ENCODE measurements around the gene SMPD3. TPM values are rescaled to one million over a fixed set of nuclear protein-coding genes. Genes with fewer than 3 reads are reported as not detected.

SMPD3 gene
- total and polyA plus RNA-seq, 7 donors, result 0.49 to 29.7 (median 2.8) TPM

DNA sequence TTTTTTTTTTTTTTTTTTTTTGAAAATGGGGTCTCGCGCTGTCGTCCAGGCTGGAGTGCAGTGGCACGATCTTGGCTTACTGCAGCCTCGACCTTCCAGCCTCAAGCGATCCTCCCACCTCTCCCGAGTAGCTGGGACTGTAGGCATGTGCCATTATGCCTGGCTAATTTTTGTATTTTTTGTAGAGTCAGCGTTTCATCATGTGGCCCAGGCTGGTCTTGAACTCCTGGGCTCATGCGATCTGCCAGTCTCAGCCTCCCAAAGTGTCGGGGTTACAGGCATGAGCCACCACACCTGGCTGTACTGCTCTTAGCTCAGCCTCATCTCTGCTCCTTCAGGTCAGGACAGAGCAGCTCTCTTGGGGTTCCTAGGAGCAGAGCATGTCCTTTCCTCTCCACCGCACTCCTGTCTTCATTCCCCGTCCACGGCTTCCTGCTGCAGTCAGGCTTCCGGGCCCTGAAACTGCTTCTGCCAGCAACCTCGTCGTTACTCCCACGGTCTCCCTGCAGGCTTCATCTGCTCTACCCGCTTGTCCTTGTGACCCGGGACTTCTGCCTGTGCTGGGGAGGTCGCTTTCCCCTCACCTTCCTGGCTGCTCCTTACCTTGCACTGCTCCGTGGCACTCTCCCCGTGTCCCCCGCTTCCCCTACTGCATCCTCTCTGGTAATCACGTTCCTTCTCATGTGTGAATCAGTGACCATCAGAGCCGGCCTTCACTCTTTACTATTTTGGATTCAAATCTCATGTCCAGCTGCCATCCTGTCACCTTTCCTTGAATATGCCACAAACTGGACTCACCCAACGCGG is 99.5 kb downstream of the SMPD3 start:
- no peak for DNase-seq
- H3K9me3 ChIP-seq, result no peaks in the 10 kb centered on the region
- H3K36me3 ChIP-seq, result peaks cover 25 to 95% (median 51%) of the 10 kb centered on the region in 4 donors
- TF ChIP-seq EP300 (IDR thresholded peaks at IDR 0.05) (no peak), POLR2A (IDR thresholded peaks at IDR 0.05) (no peak), POLR2AphosphoS5 (IDR thresholded peaks at IDR 0.05) (no peak)
- TF ChIP-seq, protein P1, sequence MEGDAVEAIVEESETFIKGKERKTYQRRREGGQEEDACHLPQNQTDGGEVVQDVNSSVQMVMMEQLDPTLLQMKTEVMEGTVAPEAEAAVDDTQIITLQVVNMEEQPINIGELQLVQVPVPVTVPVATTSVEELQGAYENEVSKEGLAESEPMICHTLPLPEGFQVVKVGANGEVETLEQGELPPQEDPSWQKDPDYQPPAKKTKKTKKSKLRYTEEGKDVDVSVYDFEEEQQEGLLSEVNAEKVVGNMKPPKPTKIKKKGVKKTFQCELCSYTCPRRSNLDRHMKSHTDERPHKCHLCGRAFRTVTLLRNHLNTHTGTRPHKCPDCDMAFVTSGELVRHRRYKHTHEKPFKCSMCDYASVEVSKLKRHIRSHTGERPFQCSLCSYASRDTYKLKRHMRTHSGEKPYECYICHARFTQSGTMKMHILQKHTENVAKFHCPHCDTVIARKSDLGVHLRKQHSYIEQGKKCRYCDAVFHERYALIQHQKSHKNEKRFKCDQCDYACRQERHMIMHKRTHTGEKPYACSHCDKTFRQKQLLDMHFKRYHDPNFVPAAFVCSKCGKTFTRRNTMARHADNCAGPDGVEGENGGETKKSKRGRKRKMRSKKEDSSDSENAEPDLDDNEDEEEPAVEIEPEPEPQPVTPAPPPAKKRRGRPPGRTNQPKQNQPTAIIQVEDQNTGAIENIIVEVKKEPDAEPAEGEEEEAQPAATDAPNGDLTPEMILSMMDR (IDR thresholded peaks at IDR 0.05), result no peak
- intact Hi-C loops (cut with DNase I), result no loop called here
- no peak overlapping the region for H3K27ac ChIP-seq
- H3K27me3 ChIP-seq, result no peaks in the 10 kb centered on the region
- H3K4me3 ChIP-seq, result no peak overlapping the region
- no peaks in the 10 kb centered on the region for H3K4me1 ChIP-seq
- WGBS, 2 donors, result 95 to 96% methylated on average over 27 of the region's 27 CpGs

DNA sequence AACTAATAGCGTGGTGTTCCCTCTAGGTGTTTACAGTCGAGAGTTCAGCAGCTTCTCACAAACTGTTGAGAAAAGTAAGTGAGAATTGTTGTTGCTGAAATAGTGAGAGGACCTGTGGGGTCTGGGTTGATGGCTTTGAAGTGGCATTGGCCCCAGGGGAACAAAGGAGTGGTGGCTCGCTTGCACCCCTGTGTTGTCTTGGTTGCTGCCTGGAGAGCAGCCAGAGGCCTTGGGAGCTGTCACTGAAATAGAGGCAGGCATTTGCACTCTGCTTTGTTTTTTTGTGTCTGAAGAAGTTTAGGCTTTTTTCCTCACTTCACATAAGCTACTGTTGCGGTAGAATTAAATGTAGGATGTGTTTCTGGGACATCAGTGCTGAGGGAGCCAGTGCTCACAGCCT is 100.7 kb downstream of the SMPD3 start:
- Histone ChIP-seq H3K27me3 (no peaks in the 10 kb centered on the region), H3K27ac (no peak overlapping the region), H3K36me3 (peaks cover 25 to 95% (median 44%) of the 10 kb centered on the region in 4 donors), H3K4me1 (no peaks in the 10 kb centered on the region), H3K4me3 (no peak overlapping the region), H3K9me3 (no peaks in the 10 kb centered on the region)
- 80 to 91% methylated on average over 4 of the region's 4 CpGs for WGBS, 2 donors
- intact Hi-C loops (cut with DNase I), result no loop called here
- TF ChIP-seq EP300 (IDR thresholded peaks at IDR 0.05) (no peak), POLR2AphosphoS5 (IDR thresholded peaks at IDR 0.05) (no peak), POLR2A (IDR thresholded peaks at IDR 0.05) (no peak)
- TF ChIP-seq, protein P1 (IDR thresholded peaks at IDR 0.05), result no peak
- no peak for DNase-seq

DNA sequence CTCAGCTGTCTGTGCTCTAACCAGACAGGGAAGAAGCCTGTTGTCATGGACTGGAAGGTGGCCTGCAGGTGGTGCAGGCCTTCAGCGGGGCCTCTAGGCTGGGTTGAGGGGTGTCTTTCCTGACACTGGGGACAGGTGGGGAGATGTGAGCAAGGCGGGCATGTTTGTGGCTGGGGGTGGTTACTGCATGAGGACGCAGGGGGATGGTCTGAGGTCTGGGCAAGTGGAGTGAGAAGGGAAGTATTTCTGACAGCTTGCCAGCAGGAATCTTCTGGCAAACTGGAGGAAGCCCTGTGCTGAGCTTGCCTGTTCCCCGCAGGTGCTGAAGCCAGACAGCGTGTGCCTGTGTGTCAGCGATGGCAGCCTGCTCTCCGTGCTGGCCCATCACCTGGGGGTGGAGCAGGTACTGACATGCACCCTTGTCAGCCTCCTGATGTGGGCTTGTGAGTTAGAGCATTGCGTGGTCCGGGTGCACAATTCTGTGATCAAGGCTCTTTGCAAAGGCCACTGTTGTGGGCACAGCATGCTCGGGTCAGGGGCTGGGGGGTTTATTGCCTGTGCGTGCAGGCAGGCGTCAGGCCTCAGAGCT is 101.3 kb downstream of the SMPD3 start:
- no peaks in the 10 kb centered on the region for H3K9me3 ChIP-seq
- 82 to 94% methylated on average over 12 of the region's 12 CpGs for WGBS, 2 donors
- no peak for DNase-seq
- H3K27me3 ChIP-seq, result no peaks in the 10 kb centered on the region
- no peaks in the 10 kb centered on the region for H3K4me1 ChIP-seq
- peaks cover 21 to 95% (median 43%) of the 10 kb centered on the region in 4 donors for H3K36me3 ChIP-seq
- no peak overlapping the region for H3K27ac ChIP-seq
- intact Hi-C loops (cut with DNase I), result no loop called here
- TF ChIP-seq POLR2AphosphoS5 (IDR thresholded peaks at IDR 0.05), result no peak
- TF ChIP-seq EP300 (IDR thresholded peaks at IDR 0.05), result no peak
- no peak for TF ChIP-seq POLR2A (IDR thresholded peaks at IDR 0.05)
- TF ChIP-seq, protein P1 (IDR thresholded peaks at IDR 0.05), result no peak
- no peak overlapping the region for H3K4me3 ChIP-seq

DNA sequence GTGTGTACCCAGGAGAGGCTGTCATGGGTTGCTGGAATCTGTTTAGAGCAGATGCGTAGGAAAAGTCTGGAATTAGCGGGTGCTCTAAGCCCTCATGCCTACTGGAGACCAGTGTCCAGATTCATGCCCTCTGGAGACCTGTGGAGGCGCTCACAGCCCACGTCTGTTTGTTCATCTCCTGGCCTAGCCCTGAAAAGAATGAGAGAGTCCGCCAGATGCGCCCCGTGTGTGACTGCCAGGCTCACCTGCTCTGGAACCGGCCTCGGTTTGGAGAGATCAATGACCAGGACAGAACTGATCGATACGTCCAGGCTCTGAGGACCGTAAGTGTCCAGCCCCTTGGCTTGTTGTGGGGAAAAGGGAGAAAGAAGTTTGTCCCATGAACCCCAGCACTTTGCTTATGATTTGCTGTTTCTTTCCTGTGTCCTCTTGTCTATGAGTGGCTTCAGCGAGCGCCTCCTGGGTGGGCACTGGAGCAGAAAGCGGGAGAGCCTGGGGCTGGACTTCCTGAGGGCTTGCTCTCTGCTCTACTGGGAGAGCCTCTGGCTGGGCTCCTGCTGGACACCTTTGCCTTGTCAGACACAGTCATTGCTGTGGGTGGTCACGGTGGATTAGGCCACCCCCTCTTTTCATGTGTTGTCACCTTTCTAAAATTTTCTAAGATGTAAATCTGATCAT is 102.2 kb downstream of the SMPD3 start:
- Histone ChIP-seq H3K27me3 (no peaks in the 10 kb centered on the region), H3K9me3 (no peaks in the 10 kb centered on the region), H3K4me3 (no peak overlapping the region), H3K36me3 (peaks cover 18 to 95% (median 43%) of the 10 kb centered on the region in 4 donors), H3K4me1 (no peaks in the 10 kb centered on the region), H3K27ac (no peak overlapping the region)
- intact Hi-C loops (cut with DNase I), result no loop called here
- DNase-seq, result no peak
- TF ChIP-seq POLR2A (IDR thresholded peaks at IDR 0.05) (no peak), POLR2AphosphoS5 (IDR thresholded peaks at IDR 0.05) (no peak), EP300 (IDR thresholded peaks at IDR 0.05) (no peak)
- TF ChIP-seq, protein P1 (IDR thresholded peaks at IDR 0.05), result no peak
- 96 to 97% methylated on average over 16 of the region's 16 CpGs for WGBS, 2 donors

Measured in sigmoid colon (tissue), 7 donors.